NT2/D1 (cell line): Measurements from ENCODE around the gene CDK5.
"Not testable (repeated sequence)": the region's sequence is repeated elsewhere in the genome, so short reads cannot be mapped to it uniquely, and the experiment has no call there.

ENCODE experiments used
- DNase-seq: peaks from one replicate; pipeline ENCODE4 v3.0.0-alpha.2; 2011; ENCODE audit warnings: low read depth, low spot score
- H3K27me3 ChIP-seq: 2 replicates; pipeline ENCODE4 v1.6.0; 2011; ENCODE audit warnings: mild to moderate bottlenecking; ENCODE audit not compliant: insufficient read length, insufficient read depth
- H3K36me3 ChIP-seq: 2 replicates; pipeline ENCODE4 v1.6.1; 2011; ENCODE audit warnings: mild to moderate bottlenecking, low read length, mixed read lengths; ENCODE audit not compliant: insufficient read depth, insufficient read length
- H3K4me1 ChIP-seq: 2 replicates; pipeline ENCODE4 v1.5.1; 2011; ENCODE audit not compliant: insufficient read depth, insufficient read length
- H3K4me3 ChIP-seq: 2 replicates; pipeline ENCODE4 v1.5.1; 2011; ENCODE audit warnings: low read depth; ENCODE audit not compliant: insufficient read length
- H3K9ac ChIP-seq: 2 replicates; pipeline ENCODE4 v1.6.0; 2011; ENCODE audit warnings: low read depth; ENCODE audit not compliant: insufficient read length
- H3K9me3 ChIP-seq: 2 replicates; pipeline ENCODE4 v1.5.1; 2011; ENCODE audit warnings: mild to moderate bottlenecking, low read length; ENCODE audit not compliant: insufficient read depth
- SUZ12 ChIP-seq: IDR thresholded peaks from 2 replicates; pipeline ENCODE4 v1.6.1; 2011; ENCODE audit not compliant: insufficient read length, insufficient read depth; ENCODE audit errors: extremely low read depth
- YY1 ChIP-seq: IDR thresholded peaks from 2 replicates; pipeline ENCODE4 v1.6.1; 2011; ENCODE audit not compliant: insufficient read length, insufficient read depth
- ZNF274 ChIP-seq: IDR thresholded peaks from 2 replicates; pipeline ENCODE4 v1.6.1; 2011; ENCODE audit warnings: mild to moderate bottlenecking, low read depth, low read length

Gene CDK5

DNA sequence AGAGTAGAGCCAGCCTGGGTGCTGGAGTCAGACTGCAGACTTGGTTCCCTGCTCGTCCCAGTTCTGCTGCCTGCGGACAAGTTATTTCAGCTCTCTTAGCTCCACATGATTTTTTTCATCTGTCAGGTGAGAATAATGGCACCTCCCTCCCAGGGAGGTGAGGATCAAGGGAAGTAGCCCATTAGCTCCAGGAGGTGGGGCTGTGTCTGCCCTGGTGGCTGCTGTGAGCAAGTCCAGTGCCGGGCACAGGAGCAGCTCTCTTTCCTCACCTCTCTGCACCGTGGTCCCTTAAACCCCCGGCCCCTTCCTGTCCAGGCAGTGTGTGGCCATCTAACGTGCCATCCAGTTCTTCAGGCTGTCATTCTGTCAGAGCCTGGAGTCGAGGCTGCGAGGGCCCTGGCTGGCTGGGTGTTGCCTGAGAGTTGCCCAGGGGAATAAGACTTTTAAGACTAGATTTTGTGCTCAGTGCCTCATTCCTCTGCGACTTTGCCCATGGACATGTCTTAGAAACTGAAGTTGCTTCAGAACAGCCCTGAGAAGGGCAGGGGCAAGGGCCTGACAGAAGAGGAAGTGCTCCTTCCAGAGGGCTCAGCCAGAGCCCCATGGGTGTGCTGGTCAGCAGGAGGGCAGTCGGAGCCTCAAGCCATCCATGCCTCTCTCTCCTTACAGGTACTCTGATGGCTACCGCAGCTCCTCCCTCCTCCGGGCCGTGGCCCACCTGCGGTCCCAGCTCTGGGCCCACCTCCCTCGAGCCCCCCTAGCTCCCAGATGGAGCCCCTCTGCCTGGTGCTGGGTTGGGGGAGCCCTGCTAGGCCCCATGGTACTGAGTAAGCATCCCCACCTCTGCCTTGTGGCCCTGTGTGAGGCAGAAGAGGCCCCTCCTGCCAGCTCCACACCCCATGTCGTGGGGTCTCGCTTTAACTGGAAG, 24.5 kb downstream of the CDK5 start:
- H3K9ac ChIP-seq: no peak overlapping the region
- no peaks in the 10 kb centered on the region for H3K27me3 ChIP-seq
- H3K9me3 ChIP-seq: no peaks in the 10 kb centered on the region
- no peaks in the 10 kb centered on the region for H3K4me1 ChIP-seq
- TF ChIP-seq YY1 (no peak), SUZ12 (no peak), ZNF274 (no peak)
- no peak overlapping the region for H3K4me3 ChIP-seq
- no peak for DNase-seq
- H3K36me3 ChIP-seq: peaks cover 63% of the 10 kb centered on the region

DNA sequence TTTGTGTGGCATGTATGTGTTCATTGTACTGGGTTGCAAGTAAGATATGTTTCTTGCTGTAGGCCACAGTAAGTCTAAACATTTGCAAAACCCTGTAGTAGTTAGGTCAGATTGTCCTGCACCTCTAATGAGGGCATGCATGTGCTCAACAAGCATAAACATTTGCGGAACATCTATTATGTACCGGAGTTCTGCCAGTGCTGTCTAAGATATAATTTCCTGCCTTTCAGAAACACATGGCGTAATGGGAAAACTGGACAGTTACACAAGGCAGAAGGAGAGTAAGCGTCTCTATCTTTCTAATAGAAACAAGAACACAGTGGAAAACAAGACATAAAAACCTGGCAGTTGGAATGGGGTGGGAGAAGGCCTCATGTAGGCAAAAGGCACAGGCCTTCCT, 26.7 kb downstream of the CDK5 start:
- TF ChIP-seq ZNF274 (no peak), YY1 (no peak), SUZ12 (no peak)
- peaks cover 51% of the 10 kb centered on the region for H3K36me3 ChIP-seq
- no peak overlapping the region for H3K4me3 ChIP-seq
- H3K4me1 ChIP-seq: peaks cover 3% of the 10 kb centered on the region
- H3K27me3 ChIP-seq: no peaks in the 10 kb centered on the region
- no peak for DNase-seq
- no peaks in the 10 kb centered on the region for H3K9me3 ChIP-seq
- no peak overlapping the region for H3K9ac ChIP-seq

DNA sequence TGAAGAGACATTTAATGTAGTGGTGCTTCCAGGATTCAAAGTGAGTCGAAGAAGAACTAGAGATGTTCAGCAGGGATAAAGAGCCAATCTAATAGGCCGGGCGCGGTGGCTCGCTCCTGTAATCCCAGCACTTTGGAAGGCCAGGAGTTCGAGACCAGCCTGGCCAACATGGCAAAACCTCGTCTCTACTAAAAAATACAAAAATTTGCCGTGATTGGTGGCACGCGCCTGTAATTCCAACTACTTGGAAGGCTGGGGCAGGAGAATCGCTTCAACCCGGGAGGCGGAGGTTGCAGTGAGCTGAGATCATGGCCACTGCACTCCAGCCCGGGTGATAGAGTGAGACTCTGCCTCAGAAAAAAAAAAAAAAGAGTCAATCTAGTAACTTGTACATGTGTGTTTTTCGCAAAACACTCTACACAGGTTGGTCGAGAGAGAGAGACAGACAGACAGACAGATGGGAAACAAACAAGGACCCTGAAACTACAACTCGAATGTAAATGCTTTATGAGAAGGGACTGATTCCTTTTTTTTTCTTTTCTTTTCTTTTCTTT, 28.7 kb downstream of the CDK5 start:
- TF ChIP-seq SUZ12: no peak
- no peak for TF ChIP-seq YY1
- no peak for TF ChIP-seq ZNF274
- Histone ChIP-seq H3K4me1 (peaks cover 7% of the 10 kb centered on the region), H3K36me3 (peaks cover 31% of the 10 kb centered on the region), H3K9ac (peak overlapping the region; percentile 75), H3K9me3 (no peaks in the 10 kb centered on the region), H3K27me3 (no peaks in the 10 kb centered on the region), H3K4me3 (peak overlapping the region; percentile 84)
- no peak for DNase-seq

DNA sequence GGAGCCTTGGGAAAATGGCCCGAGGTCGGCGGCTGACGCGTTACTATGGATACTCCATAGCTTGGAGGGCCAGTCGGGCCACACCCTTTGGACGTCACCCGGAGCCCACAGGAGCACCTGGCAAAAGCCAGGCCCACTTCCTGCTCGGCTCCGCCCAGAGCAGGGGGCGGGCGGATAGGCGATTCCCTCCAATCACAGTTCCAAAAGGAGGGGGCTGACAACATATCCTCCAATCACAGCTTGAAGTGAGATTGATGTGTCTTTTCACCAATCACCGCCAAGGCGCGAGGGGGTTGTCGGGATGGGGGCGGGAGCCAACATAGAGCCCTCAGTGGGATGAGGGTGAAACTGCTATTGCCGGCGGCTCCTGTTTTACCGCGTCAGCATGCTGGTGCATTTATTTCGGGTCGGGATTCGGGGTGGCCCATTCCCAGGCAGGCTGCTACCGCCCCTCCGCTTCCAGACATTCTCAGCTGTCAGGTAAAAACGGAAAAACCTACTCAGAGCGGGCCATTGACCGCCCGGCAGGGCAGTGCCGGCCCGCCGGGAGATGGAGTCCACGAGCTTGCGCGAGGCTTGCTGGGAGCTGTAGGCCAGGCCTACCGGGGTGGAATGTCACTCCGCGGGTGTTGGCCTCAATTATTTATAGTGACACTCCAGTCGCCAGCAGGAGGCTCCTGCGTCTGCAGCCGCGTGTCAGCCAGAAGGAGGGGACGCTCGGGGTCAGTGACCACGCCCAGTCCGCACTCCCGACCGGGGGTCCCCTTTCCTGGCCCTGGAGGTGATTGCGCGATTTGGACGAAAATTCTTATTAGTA, 29.4 kb downstream of the CDK5 start, which contains the start of gene ABCB8:
Gene ABCB8, plus strand, starts transcription at position 320 of the 817 bp plus-strand sequence. Its CDS starts 66 bp downstream, at position 386.
- Histone ChIP-seq H3K36me3 (peaks cover 25% of the 10 kb centered on the region), H3K27me3 (no peaks in the 10 kb centered on the region), H3K4me1 (peaks cover 12% of the 10 kb centered on the region), H3K4me3 (peak within 1 kb of the TSS; percentile 84), H3K9me3 (no peaks in the 10 kb centered on the region), H3K9ac (peak within 1 kb of the TSS; percentile 75)
- TF ChIP-seq YY1 (peak; percentile 24), ZNF274 (no peak), SUZ12 (no peak)
- peak; percentile 98 for DNase-seq

DNA sequence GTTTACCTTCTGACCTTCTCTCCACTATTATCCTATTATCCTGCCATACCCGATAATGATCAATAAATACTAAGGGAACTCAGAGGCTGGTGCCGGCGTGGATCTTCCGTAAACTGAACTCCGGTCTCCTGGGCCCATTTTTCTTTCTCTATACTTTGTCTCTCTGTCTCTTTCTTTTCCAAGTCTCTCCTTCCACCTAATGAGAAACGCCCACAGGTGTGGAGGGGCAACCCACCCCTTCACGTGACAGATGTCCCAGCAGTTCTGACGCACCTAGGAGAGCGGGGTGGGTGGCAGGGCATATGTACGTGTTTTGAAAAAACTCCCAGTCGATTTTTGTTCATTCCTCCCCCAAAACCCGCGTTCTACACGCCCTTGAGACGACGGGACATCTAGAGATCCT, 30.0 kb downstream of the CDK5 start:
- DNase-seq: not testable (repeated sequence)
- peak overlapping the region; percentile 31 for H3K4me3 ChIP-seq
- H3K9ac ChIP-seq: peak overlapping the region; percentile 36

DNA sequence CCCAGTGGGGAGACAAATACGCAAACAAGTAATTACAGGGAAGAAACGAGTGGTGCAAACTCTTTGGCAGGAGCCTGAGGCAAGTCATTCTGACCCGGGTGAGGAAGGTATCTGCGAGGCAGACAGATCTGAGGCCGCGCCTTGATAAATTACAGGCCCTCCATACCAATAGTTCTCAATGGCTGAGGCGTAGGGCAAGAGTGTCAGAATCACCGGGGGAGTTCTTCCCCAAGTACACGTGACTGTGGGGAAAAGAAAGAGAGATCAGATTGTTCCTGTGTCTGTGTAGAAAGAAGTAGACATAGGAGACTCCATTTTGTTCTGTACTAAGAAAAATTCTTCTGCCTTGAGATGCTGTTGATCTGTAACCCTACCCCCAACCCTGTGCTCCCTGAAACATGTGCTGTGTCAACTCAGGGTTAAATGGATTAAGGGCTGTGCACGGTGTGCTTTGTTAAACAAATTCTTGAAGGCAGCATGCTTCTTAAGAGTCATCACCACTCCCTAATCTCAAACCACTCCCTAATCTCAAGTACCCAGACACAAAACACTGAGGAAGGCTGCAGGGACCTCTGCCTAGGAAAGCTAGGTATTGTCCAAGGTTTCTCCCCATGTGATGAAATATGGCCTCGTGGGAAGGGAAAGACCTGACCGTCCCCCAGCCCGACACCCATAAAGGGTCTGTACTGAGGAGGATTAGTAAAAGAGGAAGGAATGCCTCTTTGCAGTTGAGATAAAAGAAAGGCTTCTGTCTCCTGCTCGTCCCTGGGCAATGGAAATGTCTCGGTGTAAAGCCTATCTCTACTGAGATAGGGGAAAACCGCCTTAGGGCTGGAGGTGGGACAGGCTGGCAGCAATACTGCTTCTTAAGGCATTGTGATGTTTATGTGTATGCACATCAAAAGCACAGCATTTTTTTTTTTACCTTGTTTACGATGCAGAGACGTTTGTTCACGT, 30.6 kb downstream of the CDK5 start:
- H3K4me1 ChIP-seq: peaks cover 15% of the 10 kb centered on the region
- not testable (repeated sequence) for H3K9me3 ChIP-seq, DNase-seq, H3K27me3 ChIP-seq
- peak overlapping the region; percentile 36 for H3K9ac ChIP-seq
- peaks cover 16% of the 10 kb centered on the region for H3K36me3 ChIP-seq
- peak overlapping the region; percentile 31 for H3K4me3 ChIP-seq

More for the DNA sequence above, 30.0 kb downstream of the CDK5 start:
- H3K4me1 ChIP-seq: peaks cover 15% of the 10 kb centered on the region
- H3K9me3 ChIP-seq, H3K27me3 ChIP-seq: not testable (repeated sequence)
- peaks cover 19% of the 10 kb centered on the region for H3K36me3 ChIP-seq
